GM23248 (cell line): Measurements from ENCODE around the gene FBXL5.

ENCODE experiments used
- EZH2 ChIP-seq: fragments of 200-600 bp; sonication (generic); IDR thresholded peaks from 2 replicates; pipeline ENCODE4 v1.6.1; 2018; ENCODE audit warnings: antibody characterized with exemption, mild to moderate bottlenecking; ENCODE audit not compliant: insufficient read depth, poor library complexity, severe bottlenecking
- EZH2phosphoT487 ChIP-seq: fragments of 200-600 bp; sonication (generic); IDR thresholded peaks from 2 replicates; pipeline ENCODE4 v1.6.1; 2018; ENCODE audit warnings: antibody characterized with exemption, moderate library complexity, mild to moderate bottlenecking, low read depth; ENCODE audit not compliant: insufficient read depth

DNA sequence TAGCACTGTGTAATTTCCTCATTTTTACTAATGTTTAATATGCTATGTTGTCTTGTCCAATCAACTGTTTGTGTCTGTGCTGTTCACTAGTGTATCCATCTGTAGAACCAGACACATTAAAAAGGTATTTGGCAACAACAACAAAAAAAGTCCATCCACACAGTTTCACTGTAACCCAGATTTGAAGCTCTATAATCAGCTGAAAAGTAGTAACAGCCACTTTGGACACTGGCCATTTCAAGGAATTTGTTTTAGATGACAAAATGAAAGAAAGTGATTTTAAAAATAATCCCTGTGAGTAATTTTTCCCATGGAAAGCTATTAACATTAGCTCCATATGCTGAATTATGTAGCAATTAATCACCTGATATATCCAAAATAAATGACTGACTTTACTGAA, 2.2 kb upstream of the FBXL5 start:
- no peak for TF ChIP-seq EZH2
- no peak for TF ChIP-seq EZH2phosphoT487
